ENCODE results near the gene LFNG. TPM values are rescaled to one million over a fixed set of nuclear protein-coding genes. Genes with fewer than 3 reads are reported as not detected.

LFNG gene
- total RNA-seq, 1 experiment from 2014 or later: 21.3 TPM

DNA sequence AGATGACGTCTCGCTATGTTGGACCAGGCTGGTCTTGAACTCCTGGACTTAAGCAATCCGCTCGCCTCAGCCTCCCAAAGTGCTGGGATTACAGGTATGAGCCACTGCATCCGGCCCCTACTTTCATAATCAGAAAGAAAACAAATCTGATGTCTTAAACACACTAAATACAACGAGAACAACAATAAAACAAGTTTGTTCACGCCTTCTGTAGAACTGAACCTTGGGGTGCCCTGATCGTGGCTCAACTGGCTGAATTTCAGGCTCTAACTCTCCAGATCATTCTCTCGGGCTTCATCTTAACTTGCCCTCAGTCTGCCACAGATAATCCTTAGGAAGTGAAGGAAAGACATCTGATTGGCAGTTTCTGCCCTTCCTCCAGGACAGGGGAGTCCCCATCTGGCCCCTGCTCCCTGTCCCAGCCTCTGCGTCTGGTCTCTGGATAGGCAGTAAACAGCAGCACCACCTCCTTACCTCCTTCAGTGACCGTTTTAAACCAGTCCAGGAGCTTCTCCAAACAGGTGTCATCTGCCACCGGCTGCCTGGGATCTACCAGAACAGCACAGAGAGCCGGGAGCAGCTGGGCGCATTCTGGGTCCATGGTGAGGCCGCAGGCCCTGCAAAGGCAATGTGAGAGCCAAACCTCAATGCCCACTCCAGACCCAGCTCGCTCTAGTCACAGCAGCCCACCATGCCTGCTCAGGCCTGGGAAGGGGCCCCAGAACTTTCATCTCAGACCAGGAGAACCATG lies 34.4 kb downstream of the LFNG start:
- Histone ChIP-seq H3K9me2 (ENCODE audit: insufficient read depth) (no peaks in the 10 kb centered on the region), H3K4me1 (replicated peaks; ENCODE audit: insufficient read depth) (peaks cover 29% of the 10 kb centered on the region), H3K27me3 (ENCODE audit: insufficient read depth, low read depth) (no peaks in the 10 kb centered on the region), H3K4me2 (peak overlapping the region; percentile 98), H3K79me2 (ENCODE audit: low read depth) (peaks cover 26% of the 10 kb centered on the region), H3K27ac (no peak overlapping the region), H3K4me3 (peak overlapping the region; percentile 86), H3F3A (ENCODE audit: insufficient read depth, low read depth) (peaks cover 39% of the 10 kb centered on the region), H2AFZ (no peak overlapping the region), H3K36me3 (ENCODE audit: low read depth) (peaks cover 8% of the 10 kb centered on the region; the same call in 1 of the 2 replicates), H3K9me3 (ENCODE audit: insufficient read depth, low read depth) (no peaks in the 10 kb centered on the region), H4K20me1 (ENCODE audit: insufficient read depth) (peaks cover 27% of the 10 kb centered on the region)
- no peak for DNase-seq
- CTCF ChIA-PET: interaction anchor here (0.6 kb wide), 1 partner anchor 22 kb away, joined by 5 read pairs; no protein-coding TSS in a partner anchor
- POLR2A ChIA-PET (ENCODE audit: unreplicated experiment): no interaction called here
- intact Hi-C loops (cut with micrococcal nuclease; ENCODE audit: unreplicated experiment): loop anchor here (2.0 kb wide), 1 partner anchor 25 kb away; no protein-coding TSS in a partner anchor
- no peak for TF ChIP-seq CTCF (conservative IDR thresholded peaks at IDR 0.05)
- no peak for TF ChIP-seq EZH2 (IDR thresholded peaks at IDR 0.05; ENCODE audit: low read depth)
- TSS peak; percentile 28 for BruUV-seq (replicated peaks)

GRCh38 chr7:2554661-2555111 lies 35.1 kb downstream of the LFNG start:
- no peaks in the 10 kb centered on the region for H3K27me3 ChIP-seq (ENCODE audit: insufficient read depth, low read depth)
- peaks cover 32% of the 10 kb centered on the region for H3K79me2 ChIP-seq (ENCODE audit: low read depth)
- peak overlapping the region; percentile 86 for H3K4me3 ChIP-seq
- no peaks in the 10 kb centered on the region for H3K9me3 ChIP-seq (ENCODE audit: insufficient read depth, low read depth)
- ChIA-PET POLR2A (ENCODE audit: unreplicated experiment) (interaction anchor here (0.5 kb wide), 1 partner anchor 77 kb away, joined by 8 read pairs; no protein-coding TSS in a partner anchor), CTCF (no interaction called here)
- H3F3A ChIP-seq (ENCODE audit: insufficient read depth, low read depth): peaks cover 39% of the 10 kb centered on the region
- peak overlapping the region; percentile 98; the same call in 1 of the 2 replicates for H2AFZ ChIP-seq
- intact Hi-C loops (cut with micrococcal nuclease; ENCODE audit: unreplicated experiment): loop anchor here (1.0 to 5.0 kb wide), 3 partner anchors 26 to 77 kb away; partner anchors contain the start of genes GRIFIN and TTYH3
- peak overlapping the region; percentile 98 for H3K4me2 ChIP-seq
- H3K9me2 ChIP-seq (ENCODE audit: insufficient read depth): no peaks in the 10 kb centered on the region
- no TSS peak for BruUV-seq (replicated peaks)
- H4K20me1 ChIP-seq (ENCODE audit: insufficient read depth): peaks cover 26% of the 10 kb centered on the region
- no peak overlapping the region for H3K27ac ChIP-seq
- H3K36me3 ChIP-seq (ENCODE audit: low read depth): peaks cover 7% of the 10 kb centered on the region; the same call in 1 of the 2 replicates
- TF ChIP-seq CTCF (conservative IDR thresholded peaks at IDR 0.05): no peak
- TF ChIP-seq EZH2 (IDR thresholded peaks at IDR 0.05; ENCODE audit: low read depth): no peak
- peaks cover 29% of the 10 kb centered on the region for H3K4me1 ChIP-seq (replicated peaks; ENCODE audit: insufficient read depth)
- DNase-seq: no peak

DNA sequence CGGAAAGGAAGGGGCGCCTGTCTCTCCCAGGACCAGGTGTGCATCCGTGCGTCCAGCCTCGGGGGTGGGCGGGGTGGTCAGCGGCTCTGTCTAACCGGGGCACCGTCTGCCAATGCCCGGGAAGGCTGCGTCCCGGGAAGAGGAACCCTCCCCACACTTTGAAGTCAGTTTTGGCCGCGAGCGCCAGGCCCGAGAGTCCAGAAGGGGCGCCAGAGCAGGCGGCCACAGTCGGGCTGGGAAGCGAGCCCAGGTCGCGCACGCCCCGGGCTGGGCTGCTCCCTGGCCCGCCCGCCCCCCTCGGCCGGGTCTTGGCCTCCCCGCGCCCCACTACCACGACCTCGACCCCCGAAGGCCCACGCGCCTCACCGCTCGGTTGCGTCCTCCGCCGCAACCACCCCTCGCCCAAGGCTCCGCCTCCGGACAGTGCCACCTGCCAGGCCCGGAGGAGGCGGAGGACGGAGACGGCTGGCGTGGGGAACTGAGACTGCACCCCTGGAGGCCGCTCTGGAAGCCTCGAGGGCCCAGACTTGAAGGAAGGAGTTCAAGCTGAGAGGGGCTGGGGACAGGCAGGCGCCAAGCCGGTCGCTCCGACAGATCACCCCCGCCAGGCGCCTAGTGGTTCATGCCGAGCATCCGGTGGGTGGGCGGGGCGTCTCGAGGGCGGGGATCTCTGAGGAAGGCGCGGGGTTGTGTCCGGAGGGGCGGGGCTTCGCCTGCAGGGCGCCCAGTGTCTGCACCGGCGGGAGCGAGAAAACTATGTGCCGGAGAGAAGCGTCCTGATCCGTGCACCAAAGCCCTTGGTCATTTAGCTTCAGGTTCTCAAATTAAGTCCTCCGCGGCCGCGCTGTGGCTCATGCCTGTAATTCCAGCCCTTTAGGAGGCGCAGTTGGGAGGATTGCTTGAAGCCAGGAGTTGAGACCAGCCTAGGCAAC lies 35.8 kb downstream of the LFNG start, which contains the start of gene BRAT1:
Gene BRAT1, minus strand, starts transcription at position 404 of the 932 bp plus-strand sequence. CDS start 1,093 bp downstream, outside the sequence.
- ChIA-PET POLR2A (ENCODE audit: unreplicated experiment) (interaction anchor here (0.5 to 0.6 kb wide), 2 partner anchors 76 to 243 kb away, joined by 3 to 8 read pairs; no protein-coding TSS in a partner anchor), CTCF (interaction anchor here (0.6 to 0.7 kb wide), 4 partner anchors 17 to 103 kb away, joined by 3 to 11 read pairs (median 5); no protein-coding TSS in a partner anchor)
- Histone ChIP-seq H3F3A (ENCODE audit: insufficient read depth, low read depth) (peaks cover 34% of the 10 kb centered on the region), H3K4me1 (replicated peaks; ENCODE audit: insufficient read depth) (peaks cover 36% of the 10 kb centered on the region), H3K9me2 (ENCODE audit: insufficient read depth) (no peaks in the 10 kb centered on the region), H3K27ac (peak within 1 kb of the TSS; percentile 87), H4K20me1 (ENCODE audit: insufficient read depth) (peaks cover 19% of the 10 kb centered on the region), H3K79me2 (ENCODE audit: low read depth) (peaks cover 39% of the 10 kb centered on the region), H3K9me3 (ENCODE audit: insufficient read depth, low read depth) (no peaks in the 10 kb centered on the region), H3K36me3 (ENCODE audit: low read depth) (peaks cover 7% of the 10 kb centered on the region; the same call in 1 of the 2 replicates), H3K4me3 (peak within 1 kb of the TSS; percentile 86), H3K4me2 (peak within 1 kb of the TSS; percentile 98), H2AFZ (peak within 1 kb of the TSS; percentile 98), H3K27me3 (ENCODE audit: insufficient read depth, low read depth) (no peaks in the 10 kb centered on the region)
- TF ChIP-seq CTCF (conservative IDR thresholded peaks at IDR 0.05) (peak; percentile 47), EZH2 (IDR thresholded peaks at IDR 0.05; ENCODE audit: low read depth) (no peak)
- BruUV-seq (replicated peaks): no TSS peak
- intact Hi-C loops (cut with micrococcal nuclease; ENCODE audit: unreplicated experiment): loop anchor here (1.0 to 5.0 kb wide), 3 partner anchors 27 to 78 kb away; partner anchors contain the start of genes GRIFIN and TTYH3
- peak; percentile 95 to 98 for DNase-seq
